IPS-15b (cell line): Measurements from ENCODE around the gene PTPDC1.
"Not testable (repeated sequence)": the region's sequence is repeated elsewhere in the genome, so short reads cannot be mapped to it uniquely, and the experiment has no call there.

ENCODE experiments used
- H3K27me3 ChIP-seq: one replicate; pipeline ENCODE4 v1.6.1; 2013; ENCODE audit warnings: low read length; ENCODE audit not compliant: control insufficient read depth, insufficient read depth
- H3K36me3 ChIP-seq: one replicate; pipeline ENCODE4 v1.6.1; 2013; ENCODE audit warnings: low read length; ENCODE audit not compliant: control insufficient read depth, insufficient read depth
- H3K4me1 ChIP-seq: one replicate; pipeline ENCODE4 v1.6.1; 2013; ENCODE audit warnings: mild to moderate bottlenecking, low read length; ENCODE audit not compliant: control insufficient read depth, insufficient read depth
- H3K4me3 ChIP-seq: one replicate; pipeline ENCODE4 v1.5.1; 2013; ENCODE audit warnings: low read depth, low read length
- H3K9ac ChIP-seq: one replicate; pipeline ENCODE4 v1.6.1; 2013; ENCODE audit warnings: low read depth, mild to moderate bottlenecking, low read length
- H3K9me3 ChIP-seq: one replicate; pipeline ENCODE4 v1.6.1; 2013; ENCODE audit warnings: mild to moderate bottlenecking, low read length; ENCODE audit not compliant: control insufficient read depth, insufficient read depth

The PTPDC1 gene

DNA sequence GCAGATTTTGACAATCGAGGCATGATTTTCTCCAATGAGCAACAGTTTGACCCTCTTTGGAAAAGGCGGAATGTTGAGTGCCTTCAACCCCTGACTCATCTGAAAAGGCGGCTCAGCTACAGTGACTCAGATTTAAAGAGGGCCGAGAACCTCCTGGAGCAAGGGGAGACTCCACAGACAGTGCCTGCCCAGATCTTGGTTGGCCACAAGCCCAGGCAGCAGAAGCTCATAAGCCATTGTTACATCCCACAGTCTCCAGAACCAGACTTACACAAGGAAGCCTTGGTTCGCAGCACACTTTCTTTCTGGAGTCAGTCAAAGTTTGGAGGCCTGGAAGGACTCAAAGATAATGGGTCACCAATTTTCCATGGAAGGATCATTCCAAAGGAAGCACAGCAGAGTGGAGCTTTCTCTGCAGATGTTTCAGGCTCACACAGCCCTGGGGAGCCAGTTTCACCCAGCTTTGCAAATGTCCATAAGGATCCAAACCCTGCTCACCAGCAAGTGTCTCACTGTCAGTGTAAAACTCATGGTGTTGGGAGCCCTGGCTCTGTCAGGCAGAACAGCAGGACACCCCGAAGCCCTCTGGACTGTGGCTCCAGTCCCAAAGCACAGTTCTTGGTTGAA is 13.6 kb downstream of the PTPDC1 start:
- Histone ChIP-seq H3K4me1 (peaks cover 5% of the 10 kb centered on the region), H3K9ac (no peak overlapping the region), H3K27me3 (no peaks in the 10 kb centered on the region), H3K36me3 (no peaks in the 10 kb centered on the region), H3K4me3 (no peak overlapping the region), H3K9me3 (no peaks in the 10 kb centered on the region)

DNA sequence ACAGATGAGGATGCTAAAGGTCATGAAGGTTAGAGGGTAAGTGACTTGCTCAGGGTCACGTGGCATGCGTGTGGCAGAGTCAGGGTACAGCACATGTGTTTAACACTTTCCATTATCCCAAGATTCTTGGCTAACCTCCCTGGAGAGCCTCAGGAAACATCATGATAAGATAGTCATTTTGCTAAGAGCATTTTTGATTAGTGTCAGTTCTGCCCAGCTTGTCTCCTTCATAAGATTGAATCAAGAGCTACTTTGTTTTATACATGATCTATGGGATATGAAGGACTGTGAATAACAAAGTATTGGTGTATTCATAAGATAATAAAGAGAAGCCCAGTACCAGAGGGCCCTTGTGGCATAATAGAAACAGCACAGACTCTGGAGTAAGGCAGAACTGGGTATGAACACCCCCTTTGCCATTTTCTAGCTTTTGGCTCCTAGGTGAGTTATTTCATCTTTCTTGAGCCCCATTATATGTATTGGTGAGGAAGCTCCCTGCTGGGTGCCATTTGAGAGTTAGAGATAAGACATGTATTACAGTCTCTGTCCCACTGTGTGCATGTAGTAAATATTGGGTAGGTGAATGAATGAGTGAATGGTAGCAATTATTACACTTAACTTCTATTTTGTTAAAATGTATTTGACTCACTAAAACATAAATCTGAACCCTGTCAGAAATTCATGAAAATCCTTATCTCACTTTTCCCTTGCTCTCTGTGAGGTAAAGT is 16.1 kb downstream of the PTPDC1 start:
- Histone ChIP-seq H3K4me3 (no peak overlapping the region), H3K9ac (no peak overlapping the region), H3K9me3 (no peaks in the 10 kb centered on the region), H3K27me3 (no peaks in the 10 kb centered on the region), H3K36me3 (no peaks in the 10 kb centered on the region), H3K4me1 (peaks cover 3% of the 10 kb centered on the region)

DNA sequence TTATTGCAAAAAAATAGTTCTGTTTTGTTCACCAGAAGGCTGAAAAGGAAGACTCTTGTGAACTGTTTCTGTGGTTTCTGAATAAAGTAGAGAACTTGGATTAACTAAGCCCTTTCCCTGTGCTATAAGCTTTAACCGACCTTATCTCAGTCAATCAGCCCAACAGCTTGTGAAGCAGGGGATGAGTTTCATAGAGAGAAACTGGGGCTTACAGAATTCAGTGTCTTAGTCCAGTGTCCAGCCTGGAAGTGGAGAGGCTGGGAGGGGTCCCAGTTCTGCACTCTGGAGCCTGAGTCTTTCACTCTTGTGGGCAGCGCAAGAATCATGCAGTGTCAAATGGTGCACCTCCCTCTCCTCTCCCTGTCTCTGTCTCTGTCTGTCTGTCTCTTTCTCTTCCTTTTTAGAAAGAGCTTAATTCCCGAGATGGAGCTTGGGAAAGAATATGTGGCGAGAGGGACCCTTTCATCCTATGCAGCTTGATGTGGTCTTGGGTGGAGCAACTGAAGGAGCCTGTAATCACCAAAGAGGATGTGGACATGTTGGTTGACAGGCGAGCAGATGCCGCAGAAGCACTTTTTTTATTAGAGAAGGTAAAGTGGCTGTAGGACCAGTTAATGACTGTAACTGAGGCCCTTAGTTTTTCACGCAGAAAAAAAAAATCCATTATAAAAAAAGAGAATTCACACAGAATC is 17.0 kb downstream of the PTPDC1 start:
- no peaks in the 10 kb centered on the region for H3K36me3 ChIP-seq
- H3K9ac ChIP-seq = no peak overlapping the region
- H3K4me3 ChIP-seq = no peak overlapping the region
- no peaks in the 10 kb centered on the region for H3K27me3 ChIP-seq
- no peaks in the 10 kb centered on the region for H3K9me3 ChIP-seq
- peaks cover 3% of the 10 kb centered on the region for H3K4me1 ChIP-seq

DNA sequence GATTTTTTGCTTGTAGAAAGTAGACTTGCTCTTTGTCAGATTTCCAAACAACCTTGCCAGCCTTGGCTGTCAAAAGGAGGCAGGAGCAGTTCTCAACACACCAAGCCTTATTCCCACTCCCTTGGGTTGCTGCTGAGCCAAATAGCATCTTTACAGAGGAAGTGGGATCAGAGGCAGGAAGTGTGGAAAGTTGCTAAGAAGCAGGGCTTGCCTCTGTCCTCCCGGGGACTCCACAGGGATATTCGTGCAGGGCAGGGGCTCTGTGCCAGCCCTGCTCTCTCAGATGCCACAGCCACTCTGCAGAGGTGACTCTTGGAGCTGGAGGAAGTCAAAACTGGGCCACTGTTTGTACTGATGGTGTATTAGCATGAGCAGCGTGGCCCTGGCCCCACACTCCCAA is 24.3 kb downstream of the PTPDC1 start:
- H3K36me3 ChIP-seq = no peaks in the 10 kb centered on the region
- H3K9me3 ChIP-seq = no peaks in the 10 kb centered on the region
- no peaks in the 10 kb centered on the region for H3K4me1 ChIP-seq
- no peak overlapping the region for H3K9ac ChIP-seq
- no peak overlapping the region for H3K4me3 ChIP-seq
- no peaks in the 10 kb centered on the region for H3K27me3 ChIP-seq

DNA sequence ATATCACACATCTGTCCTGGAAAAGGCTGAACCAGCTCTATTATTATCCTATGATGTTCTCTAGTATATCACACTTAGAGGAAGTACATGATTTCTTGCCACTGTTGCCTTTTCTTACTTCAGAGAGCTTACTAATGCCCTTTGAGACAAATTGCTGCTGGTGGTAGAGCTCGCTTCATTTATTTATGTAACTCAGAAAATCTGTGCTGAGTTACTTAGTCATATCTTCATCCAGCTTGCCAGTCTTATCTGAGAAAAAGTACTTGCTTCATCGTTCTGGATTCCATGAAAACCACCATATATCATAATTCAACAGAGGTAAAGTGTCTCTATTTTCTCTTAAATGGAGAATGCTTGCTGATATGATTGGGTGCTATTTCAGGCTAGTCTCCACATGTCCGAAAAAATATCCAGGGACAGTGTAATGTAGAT is 26.6 kb downstream of the PTPDC1 start:
- Histone ChIP-seq H3K36me3 (no peaks in the 10 kb centered on the region), H3K27me3 (no peaks in the 10 kb centered on the region), H3K4me1 (no peaks in the 10 kb centered on the region), H3K9me3 (no peaks in the 10 kb centered on the region), H3K9ac (no peak overlapping the region), H3K4me3 (no peak overlapping the region)

DNA sequence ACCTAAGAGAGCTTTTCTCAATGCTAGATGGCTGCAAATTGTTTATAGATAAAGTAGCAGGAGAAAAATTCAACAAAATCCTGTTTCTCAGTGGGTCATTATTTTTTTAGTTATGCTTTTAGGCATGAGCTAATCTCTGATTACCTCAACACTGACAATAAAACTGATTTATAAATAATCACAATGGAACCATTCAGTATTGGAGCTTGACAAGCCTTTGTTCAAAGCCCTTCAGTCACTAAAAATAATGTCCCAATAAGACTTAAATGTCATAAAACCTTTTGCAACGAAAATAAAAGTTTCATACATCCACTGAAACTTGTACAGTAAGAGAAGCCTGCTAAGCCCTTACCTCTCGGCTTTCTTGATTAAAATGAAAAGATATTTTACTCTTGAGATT is 27.2 kb downstream of the PTPDC1 start:
- no peaks in the 10 kb centered on the region for H3K27me3 ChIP-seq
- H3K9me3 ChIP-seq = no peaks in the 10 kb centered on the region
- no peaks in the 10 kb centered on the region for H3K36me3 ChIP-seq
- no peak overlapping the region for H3K4me3 ChIP-seq
- H3K9ac ChIP-seq = no peak overlapping the region
- H3K4me1 ChIP-seq = no peaks in the 10 kb centered on the region

DNA sequence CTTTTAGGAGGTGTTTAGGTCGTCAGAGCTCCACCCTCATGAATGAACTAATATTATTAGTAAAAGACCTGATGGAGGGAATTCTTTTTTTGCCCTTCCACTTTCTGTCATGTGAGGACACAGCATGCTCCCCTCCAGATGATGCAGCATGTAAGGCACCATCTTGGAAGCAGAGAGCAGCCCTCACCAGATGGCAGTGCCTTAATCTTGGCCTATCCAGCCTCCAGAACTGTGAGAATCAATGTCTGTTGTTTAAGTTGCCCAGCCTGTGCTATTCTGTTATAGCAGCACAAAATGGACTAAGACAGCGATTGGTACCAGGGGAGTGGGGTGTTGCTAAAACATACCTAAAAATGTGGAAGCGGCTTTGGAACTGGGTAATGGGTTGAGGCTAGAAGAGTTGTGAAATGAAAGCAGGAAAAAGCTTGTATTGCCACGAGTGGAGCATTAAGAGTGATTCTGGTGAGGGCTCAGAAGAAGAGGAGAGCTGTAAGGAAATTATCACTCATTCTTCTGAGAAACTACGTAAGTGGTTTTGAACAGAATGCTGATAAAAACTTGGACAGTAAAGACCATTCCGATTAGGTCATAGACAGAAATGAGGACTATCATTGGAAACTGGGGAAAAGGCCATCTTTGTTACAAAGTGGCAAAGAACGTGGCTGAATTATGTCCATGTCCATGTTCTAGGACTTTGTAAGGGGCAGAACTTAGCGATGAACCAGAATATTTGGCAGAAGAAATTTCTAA is 28.6 kb downstream of the PTPDC1 start:
- H3K4me3 ChIP-seq = no peak overlapping the region

DNA sequence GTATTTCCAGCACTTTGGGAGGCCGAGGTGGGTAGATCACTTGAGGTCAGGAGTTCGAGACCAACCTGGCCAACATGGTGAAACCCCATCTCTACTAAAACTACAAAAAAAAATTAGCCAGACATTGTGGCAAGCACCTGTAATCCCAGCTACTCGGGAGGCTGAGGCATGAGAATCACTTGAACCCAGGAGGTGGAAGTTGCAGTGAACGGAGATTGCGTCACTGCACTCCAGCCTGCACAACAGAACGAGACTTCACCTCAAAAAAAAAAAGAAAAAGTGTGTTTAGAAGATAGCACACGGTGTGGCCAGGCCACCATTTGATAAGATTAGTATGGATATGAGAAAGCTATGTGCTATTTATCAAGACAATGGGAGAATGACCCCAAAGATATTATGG is 35.8 kb downstream of the PTPDC1 start:
- not testable (repeated sequence) for H3K4me3 ChIP-seq, H3K4me1 ChIP-seq, H3K9me3 ChIP-seq, H3K27me3 ChIP-seq, H3K36me3 ChIP-seq, H3K9ac ChIP-seq

More for the DNA sequence above, 28.6 kb downstream of the PTPDC1 start:
- no peaks in the 10 kb centered on the region for H3K27me3 ChIP-seq
- H3K4me1 ChIP-seq = no peaks in the 10 kb centered on the region
- no peak overlapping the region for H3K9ac ChIP-seq
- H3K9me3 ChIP-seq = no peaks in the 10 kb centered on the region
- no peaks in the 10 kb centered on the region for H3K36me3 ChIP-seq

DNA sequence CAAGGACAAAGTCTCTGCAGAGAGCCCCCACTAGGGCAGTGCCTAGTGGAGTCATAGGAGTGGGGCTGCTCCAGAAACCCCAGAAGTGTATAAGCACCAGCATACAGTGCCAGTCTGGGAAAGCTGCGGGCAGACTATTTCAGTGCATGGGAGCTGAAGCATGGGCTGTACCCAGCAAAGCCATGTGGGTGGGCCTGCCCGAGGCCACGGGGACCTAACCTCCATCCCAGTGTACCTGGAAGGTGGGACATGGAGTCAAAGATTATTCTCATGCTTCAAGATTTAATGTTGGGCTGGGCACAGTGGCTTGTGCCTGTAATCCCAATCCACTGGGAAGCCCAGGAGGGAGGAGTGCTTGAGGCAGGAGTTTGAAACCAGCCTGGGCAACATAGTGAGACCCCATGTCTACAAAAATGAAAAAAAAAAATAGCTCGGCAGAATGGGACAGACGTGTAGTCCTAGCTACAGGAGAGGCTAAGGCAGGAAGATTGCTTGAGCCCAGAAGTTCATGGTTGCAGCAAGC is 36.7 kb downstream of the PTPDC1 start:
- H3K4me1 ChIP-seq = no peaks in the 10 kb centered on the region
- H3K27me3 ChIP-seq = no peaks in the 10 kb centered on the region
- no peak overlapping the region for H3K9ac ChIP-seq
- H3K4me3 ChIP-seq = no peak overlapping the region
- no peaks in the 10 kb centered on the region for H3K36me3 ChIP-seq
- H3K9me3 ChIP-seq = no peaks in the 10 kb centered on the region

DNA sequence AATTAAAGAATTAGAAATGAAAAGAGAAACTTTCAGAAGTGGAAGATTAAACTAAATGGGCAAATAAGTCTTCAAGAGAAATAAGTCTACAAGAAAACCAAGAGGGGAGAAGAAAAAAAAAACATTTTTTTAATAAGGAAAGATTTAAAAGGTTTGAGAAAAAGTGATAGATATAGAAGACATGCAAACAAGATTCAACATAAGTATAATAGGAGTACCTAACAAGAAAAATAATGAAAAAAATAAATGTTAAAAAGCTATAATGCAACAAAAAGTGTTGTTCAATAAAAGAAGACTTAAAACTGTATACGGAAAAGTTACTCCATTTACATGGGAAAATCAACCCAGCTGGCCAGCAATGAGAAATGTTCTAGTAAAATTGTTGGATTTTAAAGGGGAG is 42.6 kb downstream of the PTPDC1 start:
- Histone ChIP-seq H3K36me3 (no peaks in the 10 kb centered on the region), H3K4me3 (no peak overlapping the region), H3K9ac (no peak overlapping the region), H3K9me3 (peaks cover 10% of the 10 kb centered on the region), H3K4me1 (no peaks in the 10 kb centered on the region), H3K27me3 (no peaks in the 10 kb centered on the region)

DNA sequence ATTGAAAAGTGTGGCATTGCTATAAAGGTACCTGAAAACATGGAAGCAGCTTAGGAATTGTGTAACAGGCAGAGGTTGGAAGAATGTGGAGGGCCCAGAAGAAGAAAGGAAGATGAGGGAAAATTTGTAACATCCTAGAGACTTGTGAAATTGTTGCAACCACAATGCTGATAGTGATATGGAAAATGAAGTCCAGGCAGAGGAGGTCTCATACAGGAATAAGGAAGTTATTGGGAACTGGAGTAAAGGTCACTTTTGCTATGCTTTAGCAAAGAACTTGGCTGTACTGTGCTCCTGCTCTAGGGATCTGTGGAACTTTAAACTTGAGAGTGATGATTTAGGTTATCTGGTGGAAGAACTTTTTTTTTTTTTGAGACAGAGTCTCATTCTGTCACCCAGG is 43.5 kb downstream of the PTPDC1 start:
- no peaks in the 10 kb centered on the region for H3K27me3 ChIP-seq
- H3K9ac ChIP-seq = no peak overlapping the region
- no peak overlapping the region for H3K4me3 ChIP-seq
- H3K36me3 ChIP-seq = no peaks in the 10 kb centered on the region
- H3K9me3 ChIP-seq = peaks cover 10% of the 10 kb centered on the region
- H3K4me1 ChIP-seq = no peaks in the 10 kb centered on the region
